ENCODE measurements around the gene TBC1D8.

The TBC1D8 gene

GRCh38 chr2:101089942-101090799 lies 61.0 kb downstream of the TBC1D8 start:
- Histone ChIP-seq H3K4me1 (ENCODE audit: control insufficient read depth, insufficient read depth, low read length) (no peaks in the 10 kb centered on the region), H3K36me3 (ENCODE audit: control insufficient read depth, insufficient read depth, low read length) (no peaks in the 10 kb centered on the region), H3K9ac (ENCODE audit: low read length) (no peak overlapping the region), H3K4me3 (ENCODE audit: low read length) (no peak overlapping the region), H3K27me3 (ENCODE audit: control insufficient read depth, insufficient read depth, low read length) (no peaks in the 10 kb centered on the region), H3K27ac (ENCODE audit: low read depth, low read length) (no peak overlapping the region)

- H3K4me3 ChIP-seq (ENCODE audit: low read length), result no peak overlapping the region
- H3K27me3 ChIP-seq (ENCODE audit: control insufficient read depth, insufficient read depth, low read length), result no peaks in the 10 kb centered on the region
- H3K9ac ChIP-seq (ENCODE audit: low read length), result no peak overlapping the region
- H3K4me1 ChIP-seq (ENCODE audit: control insufficient read depth, insufficient read depth, low read length), result no peaks in the 10 kb centered on the region
- no peaks in the 10 kb centered on the region for H3K36me3 ChIP-seq (ENCODE audit: control insufficient read depth, insufficient read depth, low read length)
- H3K27ac ChIP-seq (ENCODE audit: low read depth, low read length), result no peak overlapping the region
Measured at GRCh38 chr2:101089419-101089818, 61.8 kb downstream of the TBC1D8 start.

GRCh38 chr2:101087638-101088037 lies 63.5 kb downstream of the TBC1D8 start:
- no peaks in the 10 kb centered on the region for H3K4me1 ChIP-seq (ENCODE audit: control insufficient read depth, insufficient read depth, low read length)
- no peak overlapping the region for H3K27ac ChIP-seq (ENCODE audit: low read depth, low read length)
- no peaks in the 10 kb centered on the region for H3K27me3 ChIP-seq (ENCODE audit: control insufficient read depth, insufficient read depth, low read length)
- no peak overlapping the region for H3K4me3 ChIP-seq (ENCODE audit: low read length)
- H3K9ac ChIP-seq (ENCODE audit: low read length), result no peak overlapping the region
- H3K36me3 ChIP-seq (ENCODE audit: control insufficient read depth, insufficient read depth, low read length), result no peaks in the 10 kb centered on the region

GRCh38 chr2:101083613-101084012 lies 67.6 kb downstream of the TBC1D8 start:
- Histone ChIP-seq H3K27ac (ENCODE audit: low read depth, low read length) (no peak overlapping the region), H3K27me3 (ENCODE audit: control insufficient read depth, insufficient read depth, low read length) (no peaks in the 10 kb centered on the region), H3K9ac (ENCODE audit: low read length) (no peak overlapping the region), H3K4me1 (ENCODE audit: control insufficient read depth, insufficient read depth, low read length) (no peaks in the 10 kb centered on the region), H3K36me3 (ENCODE audit: control insufficient read depth, insufficient read depth, low read length) (no peaks in the 10 kb centered on the region), H3K4me3 (ENCODE audit: low read length) (no peak overlapping the region)

DNA sequence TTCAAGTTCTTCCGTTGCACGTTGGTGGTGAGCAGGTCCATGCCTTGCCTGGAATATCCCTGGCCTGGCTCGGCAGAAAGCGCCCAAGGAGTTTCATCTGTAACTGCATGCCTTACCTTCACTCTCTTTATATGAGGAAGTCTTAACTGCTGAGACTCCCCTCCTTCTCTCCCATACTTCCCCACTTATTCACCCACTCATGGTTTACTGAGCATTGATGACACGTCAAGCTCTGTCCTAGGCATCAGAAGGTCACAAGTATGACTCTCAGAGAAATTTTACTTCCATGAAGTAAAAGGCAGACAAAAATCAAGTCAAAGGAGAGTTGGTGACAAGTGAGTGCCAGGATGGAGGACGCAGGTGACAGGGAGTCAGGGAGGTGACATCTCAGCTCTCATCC lies 68.2 kb downstream of the TBC1D8 start:
- Histone ChIP-seq H3K4me1 (ENCODE audit: control insufficient read depth, insufficient read depth, low read length) (no peaks in the 10 kb centered on the region), H3K27ac (ENCODE audit: low read depth, low read length) (no peak overlapping the region), H3K9ac (ENCODE audit: low read length) (no peak overlapping the region), H3K4me3 (ENCODE audit: low read length) (no peak overlapping the region), H3K27me3 (ENCODE audit: control insufficient read depth, insufficient read depth, low read length) (no peaks in the 10 kb centered on the region), H3K36me3 (ENCODE audit: control insufficient read depth, insufficient read depth, low read length) (no peaks in the 10 kb centered on the region)

DNA sequence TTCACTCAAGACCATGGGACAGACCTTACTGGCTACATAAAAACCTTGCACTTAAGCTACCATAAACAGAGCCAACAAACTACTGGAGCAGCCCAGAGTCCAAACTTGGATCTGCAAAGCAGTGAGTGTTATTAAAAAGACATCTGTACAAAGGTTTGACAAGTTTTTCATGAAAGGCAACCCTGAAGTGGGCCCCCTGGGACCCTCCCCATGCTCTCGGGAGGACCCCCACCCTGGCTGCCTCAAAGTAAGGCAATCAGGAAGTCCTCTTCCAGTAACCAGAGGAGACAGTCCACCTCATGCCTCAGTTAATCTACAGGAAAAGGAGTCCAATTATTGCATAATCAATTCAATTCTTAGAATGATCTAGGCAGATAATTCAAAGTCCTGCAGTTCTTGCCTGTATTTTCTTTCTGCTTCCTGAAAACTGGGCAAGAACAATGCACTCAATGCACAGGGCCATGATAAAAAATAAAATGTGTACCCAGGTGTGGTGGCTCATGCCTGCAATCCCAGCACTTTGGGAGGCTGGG lies 69.7 kb downstream of the TBC1D8 start:
- Histone ChIP-seq H3K4me3 (ENCODE audit: low read length) (no peak overlapping the region), H3K4me1 (ENCODE audit: control insufficient read depth, insufficient read depth, low read length) (no peaks in the 10 kb centered on the region), H3K36me3 (ENCODE audit: control insufficient read depth, insufficient read depth, low read length) (no peaks in the 10 kb centered on the region), H3K9ac (ENCODE audit: low read length) (no peak overlapping the region), H3K27ac (ENCODE audit: low read depth, low read length) (no peak overlapping the region), H3K27me3 (ENCODE audit: control insufficient read depth, insufficient read depth, low read length) (no peaks in the 10 kb centered on the region)

DNA sequence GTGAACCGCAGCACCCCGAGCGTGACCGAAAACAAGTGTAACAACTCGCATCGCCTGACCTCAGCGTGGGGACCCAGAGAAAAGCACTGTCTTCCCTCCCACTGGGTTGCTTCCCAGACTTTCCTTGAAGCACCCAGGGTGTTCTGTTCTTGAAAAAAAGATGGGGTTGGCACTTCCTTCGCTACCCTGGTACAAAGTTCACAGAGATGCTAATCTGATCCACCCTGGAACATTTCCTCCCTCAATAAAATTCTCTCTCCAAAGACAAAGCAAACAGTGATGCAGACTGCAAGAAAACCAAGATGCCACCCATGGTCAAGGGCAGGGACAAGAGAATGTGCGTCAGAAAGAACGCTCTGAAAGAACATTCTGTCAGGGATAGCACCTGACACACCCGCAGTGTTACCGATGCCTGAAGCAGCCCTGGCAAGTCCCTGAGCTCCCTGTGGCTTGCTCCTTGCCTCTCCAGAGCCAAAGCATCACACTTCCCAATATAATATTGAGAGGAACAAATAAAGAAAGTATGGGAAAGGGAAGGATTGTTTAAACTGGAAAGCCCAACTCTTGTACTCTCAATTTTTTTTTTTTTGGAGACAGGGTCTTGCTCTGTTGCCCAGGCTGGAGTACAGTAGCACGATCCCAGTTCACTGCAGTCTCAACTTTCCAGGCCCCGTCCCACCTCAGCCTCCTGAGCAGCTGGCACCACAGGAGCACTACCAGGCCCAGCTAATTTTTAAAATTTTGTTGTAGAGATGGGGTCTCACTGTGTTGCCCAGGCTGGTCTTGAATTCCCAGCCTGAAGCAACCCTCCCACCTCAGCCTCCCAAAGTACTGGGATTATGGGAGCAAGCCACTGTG lies 70.7 kb downstream of the TBC1D8 start:
- Histone ChIP-seq H3K4me1 (ENCODE audit: control insufficient read depth, insufficient read depth, low read length) (no peaks in the 10 kb centered on the region), H3K4me3 (ENCODE audit: low read length) (no peak overlapping the region), H3K27ac (ENCODE audit: low read depth, low read length) (no peak overlapping the region), H3K36me3 (ENCODE audit: control insufficient read depth, insufficient read depth, low read length) (no peaks in the 10 kb centered on the region), H3K27me3 (ENCODE audit: control insufficient read depth, insufficient read depth, low read length) (no peaks in the 10 kb centered on the region), H3K9ac (ENCODE audit: low read length) (no peak overlapping the region)

GRCh38 chr2:101076581-101076980 lies 74.6 kb downstream of the TBC1D8 start:
- H3K4me1 ChIP-seq (ENCODE audit: control insufficient read depth, insufficient read depth, low read length), result no peaks in the 10 kb centered on the region
- H3K36me3 ChIP-seq (ENCODE audit: control insufficient read depth, insufficient read depth, low read length), result no peaks in the 10 kb centered on the region
- no peak overlapping the region for H3K4me3 ChIP-seq (ENCODE audit: low read length)
- no peaks in the 10 kb centered on the region for H3K27me3 ChIP-seq (ENCODE audit: control insufficient read depth, insufficient read depth, low read length)
- no peak overlapping the region for H3K27ac ChIP-seq (ENCODE audit: low read depth, low read length)
- H3K9ac ChIP-seq (ENCODE audit: low read length), result no peak overlapping the region

- H3K9ac ChIP-seq (ENCODE audit: low read length), result no peak overlapping the region
- peaks cover 6% of the 10 kb centered on the region for H3K4me1 ChIP-seq (ENCODE audit: control insufficient read depth, insufficient read depth, low read length)
- no peaks in the 10 kb centered on the region for H3K36me3 ChIP-seq (ENCODE audit: control insufficient read depth, insufficient read depth, low read length)
- no peak overlapping the region for H3K4me3 ChIP-seq (ENCODE audit: low read length)
- no peak overlapping the region for H3K27ac ChIP-seq (ENCODE audit: low read depth, low read length)
- H3K27me3 ChIP-seq (ENCODE audit: control insufficient read depth, insufficient read depth, low read length), result no peaks in the 10 kb centered on the region
Measured at GRCh38 chr2:101064868-101065549, 86.2 kb downstream of the TBC1D8 start.

- Histone ChIP-seq H3K4me3 (ENCODE audit: low read length) (no peak overlapping the region), H3K36me3 (ENCODE audit: control insufficient read depth, insufficient read depth, low read length) (no peaks in the 10 kb centered on the region), H3K27ac (ENCODE audit: low read depth, low read length) (no peak overlapping the region), H3K27me3 (ENCODE audit: control insufficient read depth, insufficient read depth, low read length) (no peaks in the 10 kb centered on the region), H3K4me1 (ENCODE audit: control insufficient read depth, insufficient read depth, low read length) (peaks cover 6% of the 10 kb centered on the region), H3K9ac (ENCODE audit: low read length) (no peak overlapping the region)
Measured at GRCh38 chr2:101064505-101064867, 86.7 kb downstream of the TBC1D8 start.

DNA sequence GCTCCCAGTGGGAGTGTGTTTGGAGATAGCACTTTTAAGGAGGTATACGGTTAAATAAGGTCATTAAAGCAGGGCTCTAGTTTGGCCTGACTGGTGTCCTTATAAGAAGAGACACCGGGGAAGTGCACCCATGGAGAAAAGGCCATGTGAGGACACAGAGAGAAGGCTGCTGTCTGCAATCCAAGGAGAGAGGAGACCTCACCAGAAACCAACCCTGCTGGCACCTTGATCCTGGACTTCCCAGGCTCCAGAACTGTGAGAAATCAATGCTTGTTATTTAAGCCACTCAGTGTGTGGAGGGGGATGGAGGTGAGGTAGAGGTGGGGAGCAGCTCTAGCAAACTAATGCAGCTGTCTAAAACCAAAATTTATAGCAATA lies 87.1 kb downstream of the TBC1D8 start:
- Histone ChIP-seq H3K9ac (ENCODE audit: low read length) (no peak overlapping the region), H3K36me3 (ENCODE audit: control insufficient read depth, insufficient read depth, low read length) (no peaks in the 10 kb centered on the region), H3K4me3 (ENCODE audit: low read length) (no peak overlapping the region), H3K27ac (ENCODE audit: low read depth, low read length) (no peak overlapping the region), H3K4me1 (ENCODE audit: control insufficient read depth, insufficient read depth, low read length) (peaks cover 6% of the 10 kb centered on the region), H3K27me3 (ENCODE audit: control insufficient read depth, insufficient read depth, low read length) (no peaks in the 10 kb centered on the region)

Data from rectal smooth muscle tissue (tissue), 1 donor.